Body of pancreas (tissue), 4 donors: ENCODE results near the gene SLC38A11. TPM values are rescaled to one million over a fixed set of nuclear protein-coding genes. Genes with fewer than 3 reads are reported as not detected.

Experiments used
- ATAC-seq: fragments of 150-250 bp; one replicate; pipeline ENCODE4 v1.9.1; 2016
- DNase-seq, 4 donors: peaks; one replicate each; pipeline ENCODE4 v3.0.0-alpha.2; 2019
- H3K27ac ChIP-seq, 4 donors: fragments of 200-600 bp; sonication (generic); 1 replicate in 3 of 4; 2 replicates in 1 of 4; pipeline versions ENCODE4 v1.5.1 to v1.6.1; 2016 to 2019; ENCODE audit warnings: mild to moderate bottlenecking in 1 of 4, mixed read lengths in 1 of 4, moderate library complexity in 1 of 4
- H3K27me3 ChIP-seq, 2 donors: fragments of 200-600 bp; sonication (generic); one replicate each; pipeline ENCODE4 v1.6.0; 2016; ENCODE audit warnings: mild to moderate bottlenecking in 1 of 2
- H3K36me3 ChIP-seq, 2 donors: fragments of 200-600 bp; sonication (generic); replicated peaks in 1 of 2; 2 replicates each; pipeline ENCODE4 v1.5.1; 2016; ENCODE audit warnings: low read depth in 2 of 2; ENCODE audit not compliant: insufficient read depth in 1 of 2
- H3K4me1 ChIP-seq: fragments of 200-600 bp; sonication (generic); one replicate; pipeline ENCODE4 v1.6.0; 2016
- H3K4me3 ChIP-seq, 2 donors: fragments of 200-600 bp; sonication (generic); 1 replicate in 1 of 2; 2 replicates in 1 of 2; pipeline ENCODE4 v1.5.1; 2016 to 2019
- H3K9me3 ChIP-seq, 3 donors: fragments of 200-600 bp; sonication (generic); 1 replicate in 2 of 3; 2 replicates in 1 of 3; pipeline ENCODE4 v1.5.1; 2016
- POLR2A ChIP-seq, 3 donors: fragments of 450-650 bp; IDR thresholded peaks; one replicate each; pipeline ENCODE4 v1.6.1; 2016; ENCODE audit warnings: antibody characterized with exemption in 3 of 3, mild to moderate bottlenecking in 2 of 3
- WGBS, 2 donors: methylation state at CpG; one replicate each; pipeline ENCODE4 v1.1.5; 2017; 5-methylcytosine and 5-hydroxymethylcytosine counted together
- intact Hi-C: fragments of 100-400 bp; cut with DNase I; formaldehyde crosslinking; loops from one replicate; pipeline ENCODE4 v1.15.1; 2023
- small RNA-seq: library from RNA; depleted of rRNA; stranded (forward); fragments of <200 nt; gene quantifications from one replicate; pipeline ENCODE3, GENCODE V24; 2016
- total RNA-seq, 2 donors: library from RNA; depleted of rRNA; stranded (reverse); fragments of >200 nt; gene quantifications; one replicate each; pipeline ENCODE4 v1.1.0, GENCODE V29; 2016
- TF ChIP-seq, protein P1 (sequence below), 7 experiments: fragments of 450-650 bp in 4 of 7; fragments of 200-600 bp in 3 of 7; sonication (generic) in 3 of 7; IDR thresholded peaks; one replicate each; pipeline ENCODE4 v1.5.1; 2016 to 2019; ENCODE audit warnings: antibody characterized with exemption in 7 of 7

Gene SLC38A11
- total RNA-seq, 2 donors from 2014 or later, result 1.6 to 2.9 TPM

DNA sequence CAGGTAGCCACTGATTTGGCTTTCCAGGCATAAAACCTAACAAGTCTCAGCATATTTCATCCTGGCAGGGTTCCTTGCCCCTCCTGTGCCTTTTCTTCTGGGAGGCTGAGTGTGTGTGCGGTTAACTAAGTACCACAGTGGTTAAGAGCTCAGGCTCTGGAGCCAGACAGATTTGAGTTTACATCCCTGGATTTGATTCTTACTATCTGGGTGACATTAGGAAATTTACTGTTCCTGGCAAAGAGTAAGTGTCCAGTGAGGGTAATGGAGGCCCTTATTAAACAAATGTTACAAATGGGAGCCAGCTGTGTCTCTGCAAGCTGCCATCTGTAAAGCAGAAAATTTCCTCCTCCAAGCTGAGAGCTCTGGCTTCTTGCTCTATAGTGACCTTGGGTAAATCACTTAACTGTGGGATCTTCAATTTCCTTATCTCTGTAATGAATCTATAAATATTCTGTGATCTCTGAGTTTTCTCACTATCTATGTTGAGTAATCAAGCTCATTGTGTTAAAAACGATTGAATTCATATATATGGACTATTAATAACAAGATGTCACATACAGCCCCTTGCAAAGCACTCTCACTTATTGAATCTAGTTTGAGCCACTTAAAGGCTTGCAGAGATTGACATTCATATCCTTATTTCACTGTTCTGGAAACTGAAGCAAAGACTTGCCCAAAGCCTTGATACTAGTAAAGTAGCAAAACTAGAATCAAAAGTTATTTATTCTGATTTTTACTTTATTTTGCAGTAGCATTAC is 107.2 kb downstream of the SLC38A11 start:
- DNase-seq, result peak in 2 of 4 donors; percentile 20 to 30
- 25 to 47% methylated on average over 2 of the region's 2 CpGs for WGBS, 2 donors
- H3K27ac ChIP-seq, result peak overlapping the region in 3 of 4 donors; percentile 5 to 53 (median 10)
- no peak for TF ChIP-seq POLR2A (IDR thresholded peaks at IDR 0.05)
- TF ChIP-seq, protein P1, sequence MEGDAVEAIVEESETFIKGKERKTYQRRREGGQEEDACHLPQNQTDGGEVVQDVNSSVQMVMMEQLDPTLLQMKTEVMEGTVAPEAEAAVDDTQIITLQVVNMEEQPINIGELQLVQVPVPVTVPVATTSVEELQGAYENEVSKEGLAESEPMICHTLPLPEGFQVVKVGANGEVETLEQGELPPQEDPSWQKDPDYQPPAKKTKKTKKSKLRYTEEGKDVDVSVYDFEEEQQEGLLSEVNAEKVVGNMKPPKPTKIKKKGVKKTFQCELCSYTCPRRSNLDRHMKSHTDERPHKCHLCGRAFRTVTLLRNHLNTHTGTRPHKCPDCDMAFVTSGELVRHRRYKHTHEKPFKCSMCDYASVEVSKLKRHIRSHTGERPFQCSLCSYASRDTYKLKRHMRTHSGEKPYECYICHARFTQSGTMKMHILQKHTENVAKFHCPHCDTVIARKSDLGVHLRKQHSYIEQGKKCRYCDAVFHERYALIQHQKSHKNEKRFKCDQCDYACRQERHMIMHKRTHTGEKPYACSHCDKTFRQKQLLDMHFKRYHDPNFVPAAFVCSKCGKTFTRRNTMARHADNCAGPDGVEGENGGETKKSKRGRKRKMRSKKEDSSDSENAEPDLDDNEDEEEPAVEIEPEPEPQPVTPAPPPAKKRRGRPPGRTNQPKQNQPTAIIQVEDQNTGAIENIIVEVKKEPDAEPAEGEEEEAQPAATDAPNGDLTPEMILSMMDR (IDR thresholded peaks at IDR 0.05), result no peak
- no peaks in the 10 kb centered on the region for H3K36me3 ChIP-seq
- intact Hi-C loops, result no loop called here
- H3K4me3 ChIP-seq, result no peak overlapping the region
- H3K4me1 ChIP-seq, result peaks cover 51% of the 10 kb centered on the region
- ATAC-seq, result no peak
- no peaks in the 10 kb centered on the region for H3K9me3 ChIP-seq
- no peaks in the 10 kb centered on the region for H3K27me3 ChIP-seq

DNA sequence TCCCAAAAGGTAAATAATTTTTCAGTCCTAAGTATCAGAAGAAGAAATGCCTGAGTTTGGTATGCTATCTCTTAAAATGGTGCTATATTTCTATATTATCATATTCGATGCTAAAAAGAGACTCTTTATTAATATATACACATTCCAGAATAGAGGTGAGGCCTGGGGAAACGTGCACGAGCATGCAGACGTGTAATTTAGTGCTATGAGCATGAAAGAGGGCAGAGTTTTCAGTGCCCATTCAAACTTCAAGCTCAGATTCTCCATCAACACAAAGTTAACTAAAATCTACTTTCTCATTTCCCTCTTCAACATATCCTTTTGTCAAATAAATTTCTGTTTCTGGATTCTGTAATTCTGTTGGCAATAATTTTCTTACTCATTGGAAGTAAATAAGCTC is 108.0 kb downstream of the SLC38A11 start:
- Histone ChIP-seq H3K9me3 (no peaks in the 10 kb centered on the region), H3K27ac (no peak overlapping the region), H3K36me3 (no peaks in the 10 kb centered on the region), H3K4me1 (peaks cover 54% of the 10 kb centered on the region), H3K4me3 (no peak overlapping the region), H3K27me3 (no peaks in the 10 kb centered on the region)
- WGBS, 2 donors, result 75 to 81% methylated on average over 4 of the region's 4 CpGs
- intact Hi-C loops, result no loop called here
- DNase-seq (no peak), ATAC-seq (no peak)
- TF ChIP-seq, protein P1 (IDR thresholded peaks at IDR 0.05), result no peak
- no peak for TF ChIP-seq POLR2A (IDR thresholded peaks at IDR 0.05)

DNA sequence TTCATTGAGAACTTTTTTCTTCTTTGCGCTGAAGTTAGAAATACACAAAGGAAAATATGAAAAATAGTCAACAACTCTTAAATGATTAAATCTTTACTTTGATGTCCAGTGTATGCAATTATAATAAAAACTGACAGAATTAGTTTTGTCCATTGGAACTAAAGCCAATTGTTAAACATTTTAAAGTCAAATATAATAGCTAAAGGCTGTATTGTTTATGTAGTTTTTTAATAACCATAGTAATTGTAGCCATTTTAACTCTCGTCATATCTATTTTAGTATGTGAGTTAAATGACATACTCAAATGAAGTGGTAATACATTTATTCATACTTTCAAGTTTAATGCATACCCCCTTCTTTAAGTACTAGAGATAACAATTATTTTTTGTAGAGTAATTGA is 109.0 kb downstream of the SLC38A11 start:
- DNase-seq (no peak), ATAC-seq (no peak)
- H3K27ac ChIP-seq, result no peak overlapping the region
- no peak for TF ChIP-seq POLR2A (IDR thresholded peaks at IDR 0.05)
- H3K9me3 ChIP-seq, result no peaks in the 10 kb centered on the region
- WGBS, 2 donors, result 60 to 92% methylated on average over 2 of the region's 2 CpGs
- H3K4me1 ChIP-seq, result peaks cover 52% of the 10 kb centered on the region
- no peaks in the 10 kb centered on the region for H3K36me3 ChIP-seq
- no peaks in the 10 kb centered on the region for H3K27me3 ChIP-seq
- intact Hi-C loops, result no loop called here
- H3K4me3 ChIP-seq, result no peak overlapping the region

Small RNA genes lying within 50 kb of the gene (small RNA-seq; reads per million reads assigned to genes)
- gene RNA5SP110 (not detected), gene RNA5SP111 (0.28 reads per million)

Other genes starting within 250 kb of the SLC38A11 start
- 100 to 1,000 TPM; 104 to 140 TPM for gene COBLL1, start 113.7 kb downstream of the SLC38A11 start, total RNA-seq
- gene SCN3A, start 248.5 kb upstream of the SLC38A11 start, total RNA-seq, result under 1 TPM; 0.33 to 0.52 TPM